Testis (tissue), 3 donors: ENCODE results near the gene FDPS. TPM values are rescaled to one million over a fixed set of nuclear protein-coding genes. Genes with fewer than 3 reads are reported as not detected.
A peak's percentile ranks its signal among the peaks of the same experiment; 100 is the strongest.

Source experiments
- DNase-seq: peaks from one replicate; pipeline ENCODE4 v3.0.0-alpha.2; 2019
- H3K27ac ChIP-seq, 2 donors: fragments of 200-600 bp; sonication (generic); one replicate each; pipeline ENCODE4 v1.5.1; 2019
- H3K27me3 ChIP-seq: fragments of 200-600 bp; sonication (generic); one replicate; pipeline ENCODE4 v1.5.1; 2019
- H3K36me3 ChIP-seq: fragments of 200-600 bp; sonication (generic); one replicate; pipeline ENCODE4 v1.5.1; 2017; ENCODE audit warnings: low read depth; ENCODE audit errors: missing control alignments
- H3K4me1 ChIP-seq: fragments of 200-600 bp; sonication (generic); one replicate; pipeline ENCODE4 v1.5.1; 2019
- H3K4me3 ChIP-seq, 2 donors: fragments of 200-600 bp; sonication (generic); one replicate each; pipeline ENCODE4 v1.5.1; 2017 to 2019
- H3K9me3 ChIP-seq: fragments of 200-600 bp; sonication (generic); one replicate; pipeline ENCODE4 v1.5.1; 2017
- POLR2A ChIP-seq: fragments of 450-650 bp; IDR thresholded peaks from one replicate; pipeline ENCODE4 v1.6.1; 2017; ENCODE audit warnings: antibody characterized with exemption, mild to moderate bottlenecking, moderate library complexity
- WGBS, 2 donors: methylation state at CpG; one replicate each; pipeline ENCODE4 v1.1.5; 2018; 5-methylcytosine and 5-hydroxymethylcytosine counted together
- intact Hi-C: fragments of 100-400 bp; cut with DNase I; formaldehyde crosslinking; loops from one replicate; pipeline ENCODE4 v1.15.1; 2023; ENCODE audit warnings: low total_unique reads
- polyA plus RNA-seq: library from polyadenylated mRNA; stranded (reverse); fragments of 350-450 nt; fragmentation: Illumina TruSeq; extraction: RNeasy Lipid Tissue Mini Kit (QIAGEN cat#74804); gene quantifications from one replicate; pipeline ENCODE4 v1.2.3, GENCODE V29; 2014; ENCODE audit warnings: low read depth, low replicate concordance; ENCODE audit not compliant: insufficient read depth
- total RNA-seq, 2 donors: library from RNA; depleted of rRNA; stranded (reverse); fragments of >200 nt; gene quantifications; one replicate each; pipeline ENCODE4 v1.2.3, GENCODE V29; 2016
- TF ChIP-seq, protein P1 (sequence below), 3 experiments: fragments of 450-650 bp in 2 of 3; fragments of 200-600 bp in 1 of 3; sonication (generic) in 1 of 3; IDR thresholded peaks; one replicate each; pipeline ENCODE4 v1.5.1; 2016 to 2019; ENCODE audit warnings: antibody characterized with exemption in 3 of 3, mild to moderate bottlenecking in 2 of 3, moderate library complexity in 1 of 3

FDPS gene
- total and polyA plus RNA-seq, 3 donors from 2014 or later = 51.6 to 127 (median 81.6) TPM

DNA sequence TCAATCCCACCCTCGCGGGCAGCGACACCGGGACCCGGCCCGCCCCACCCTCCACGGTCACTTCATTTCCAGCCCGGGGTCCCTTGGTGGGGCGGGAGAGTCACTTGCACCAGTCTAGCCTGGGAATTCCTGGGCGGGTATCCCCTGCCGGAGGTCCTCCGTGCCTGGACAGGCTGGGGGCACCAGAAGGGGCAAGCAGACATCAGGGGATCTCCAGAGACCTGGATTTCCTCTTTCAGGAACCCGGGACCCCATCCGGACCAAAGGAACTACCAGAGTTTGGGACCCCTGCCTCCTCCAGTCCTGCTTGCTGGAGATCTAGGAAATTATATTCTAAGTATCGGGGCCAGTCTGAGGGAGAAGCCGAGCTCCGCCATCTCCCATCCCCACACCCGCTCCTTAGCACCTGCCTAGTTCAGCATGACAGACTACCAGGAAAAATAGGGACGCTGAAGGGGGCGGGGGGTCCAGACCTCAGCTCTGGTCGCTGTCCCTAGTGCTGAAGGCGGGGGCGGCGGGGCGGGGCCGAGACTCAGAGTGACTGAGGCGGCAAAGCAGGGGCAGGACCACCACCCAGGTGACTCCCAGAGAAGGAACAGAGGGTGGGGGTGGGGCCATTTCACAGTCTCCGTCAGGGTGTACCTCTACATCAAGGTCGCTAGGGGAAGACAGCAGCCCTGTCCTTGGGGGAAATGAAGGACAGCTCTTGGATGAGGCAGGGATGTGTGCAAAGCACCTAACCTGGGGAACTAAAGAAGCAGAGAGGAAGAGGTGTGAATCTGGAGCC lies 30.6 kb upstream of the FDPS start:
- WGBS, 2 donors = 0% methylated on average over 5 to 27 of the region's 29 CpGs

DNA sequence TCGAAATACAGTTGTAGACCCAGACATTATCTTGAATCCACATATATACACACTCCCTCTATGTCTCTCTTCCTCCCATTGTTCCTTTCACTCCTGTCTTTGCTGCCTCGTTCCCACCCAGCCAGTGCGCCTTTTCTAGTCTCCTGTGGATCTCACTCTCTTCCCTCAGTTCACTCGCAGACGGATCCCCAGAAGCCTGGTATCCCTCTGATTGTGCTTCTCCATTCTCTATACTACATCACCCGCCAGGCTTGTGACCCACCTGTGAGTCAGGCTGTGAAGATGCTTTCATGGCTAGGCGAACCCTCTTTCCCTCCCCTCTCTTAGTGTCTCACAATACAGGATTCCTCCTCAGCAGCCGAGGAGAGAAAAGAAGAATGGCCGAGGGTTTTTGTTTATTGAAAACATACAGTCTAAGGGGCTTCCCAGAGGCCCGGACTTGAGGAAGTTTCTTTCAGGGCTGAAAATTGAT lies 29.9 kb upstream of the FDPS start:
- no peak for DNase-seq
- TF ChIP-seq POLR2A = no peak
- TF ChIP-seq, protein P1, sequence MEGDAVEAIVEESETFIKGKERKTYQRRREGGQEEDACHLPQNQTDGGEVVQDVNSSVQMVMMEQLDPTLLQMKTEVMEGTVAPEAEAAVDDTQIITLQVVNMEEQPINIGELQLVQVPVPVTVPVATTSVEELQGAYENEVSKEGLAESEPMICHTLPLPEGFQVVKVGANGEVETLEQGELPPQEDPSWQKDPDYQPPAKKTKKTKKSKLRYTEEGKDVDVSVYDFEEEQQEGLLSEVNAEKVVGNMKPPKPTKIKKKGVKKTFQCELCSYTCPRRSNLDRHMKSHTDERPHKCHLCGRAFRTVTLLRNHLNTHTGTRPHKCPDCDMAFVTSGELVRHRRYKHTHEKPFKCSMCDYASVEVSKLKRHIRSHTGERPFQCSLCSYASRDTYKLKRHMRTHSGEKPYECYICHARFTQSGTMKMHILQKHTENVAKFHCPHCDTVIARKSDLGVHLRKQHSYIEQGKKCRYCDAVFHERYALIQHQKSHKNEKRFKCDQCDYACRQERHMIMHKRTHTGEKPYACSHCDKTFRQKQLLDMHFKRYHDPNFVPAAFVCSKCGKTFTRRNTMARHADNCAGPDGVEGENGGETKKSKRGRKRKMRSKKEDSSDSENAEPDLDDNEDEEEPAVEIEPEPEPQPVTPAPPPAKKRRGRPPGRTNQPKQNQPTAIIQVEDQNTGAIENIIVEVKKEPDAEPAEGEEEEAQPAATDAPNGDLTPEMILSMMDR (IDR thresholded peaks at IDR 0.05) = no peak
- H3K4me1 ChIP-seq = peaks cover 16% of the 10 kb centered on the region
- 48 to 60% methylated on average over 10 of the region's 10 CpGs for WGBS, 2 donors
- H3K27me3 ChIP-seq = no peaks in the 10 kb centered on the region
- intact Hi-C loops = no loop called here
- no peak overlapping the region for H3K27ac ChIP-seq
- H3K4me3 ChIP-seq = no peak overlapping the region
- no peaks in the 10 kb centered on the region for H3K36me3 ChIP-seq
- no peaks in the 10 kb centered on the region for H3K9me3 ChIP-seq

More for the DNA sequence above, 30.6 kb upstream of the FDPS start:
- Histone ChIP-seq H3K4me3 (peak overlapping the region; percentile 67 to 75), H3K4me1 (peaks cover 18% of the 10 kb centered on the region), H3K36me3 (no peaks in the 10 kb centered on the region), H3K27me3 (no peaks in the 10 kb centered on the region), H3K9me3 (no peaks in the 10 kb centered on the region), H3K27ac (no peak overlapping the region)
- peak; percentile 69 for DNase-seq
- intact Hi-C loops = no loop called here
- TF ChIP-seq, protein P1 (IDR thresholded peaks at IDR 0.05) = no peak
- no peak for TF ChIP-seq POLR2A

DNA sequence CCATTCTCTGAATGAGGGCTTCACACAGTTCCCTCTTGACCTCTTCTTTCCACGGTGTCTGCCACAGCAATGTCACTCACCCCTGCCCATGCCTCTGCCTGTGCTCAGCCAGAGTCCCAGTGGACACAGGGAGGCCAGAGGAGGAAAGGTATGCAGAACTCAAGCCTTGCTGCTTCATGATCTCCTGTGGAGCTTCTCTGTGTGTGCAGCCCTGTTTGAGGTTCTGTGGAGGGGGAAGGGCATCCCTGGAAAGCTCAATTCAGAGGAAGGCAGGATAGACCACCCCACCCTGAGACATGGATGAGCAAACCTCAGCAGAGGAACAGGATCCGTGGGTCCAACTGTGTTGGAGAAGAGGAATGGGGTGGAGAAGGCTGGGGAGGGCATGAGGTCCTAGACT lies 29.4 kb upstream of the FDPS start:
- DNase-seq = no peak
- Histone ChIP-seq H3K4me1 (peaks cover 12% of the 10 kb centered on the region), H3K27ac (no peak overlapping the region), H3K9me3 (no peaks in the 10 kb centered on the region), H3K36me3 (no peaks in the 10 kb centered on the region), H3K4me3 (no peak overlapping the region), H3K27me3 (no peaks in the 10 kb centered on the region)
- WGBS, 2 donors = 80 to 88% methylated on average over 2 of the region's 2 CpGs
- TF ChIP-seq, protein P1 (IDR thresholded peaks at IDR 0.05) = no peak
- no peak for TF ChIP-seq POLR2A
- intact Hi-C loops = no loop called here

GRCh38 chr1:155282488-155283091 lies 26.1 kb upstream of the FDPS start:
- Histone ChIP-seq H3K4me3 (no peak overlapping the region), H3K27ac (no peak overlapping the region), H3K27me3 (no peaks in the 10 kb centered on the region), H3K4me1 (peaks cover 8% of the 10 kb centered on the region), H3K36me3 (no peaks in the 10 kb centered on the region), H3K9me3 (no peaks in the 10 kb centered on the region)
- TF ChIP-seq, protein P1 (IDR thresholded peaks at IDR 0.05) = no peak
- TF ChIP-seq POLR2A = no peak
- DNase-seq = no peak
- 70 to 84% methylated on average over 29 of the region's 29 CpGs for WGBS, 2 donors
- intact Hi-C loops = no loop called here
